Bronchial epithelial cell (primary cell): ENCODE measurements around the gene MRTFB. TPM values are rescaled to one million over a fixed set of nuclear protein-coding genes. Genes with fewer than 3 reads are reported as not detected.

Experiments
- DNase-seq: peaks from one replicate; pipeline ENCODE4 v3.0.0-alpha.2; 2010; ENCODE audit warnings: low read depth
- FAIRE-seq: peaks from 2 replicates; lab custom pipeline; 2011; peaks lifted over from hg19 to GRCh38; lab: Jason Lieb, UNC
- H3K27me3 ChIP-seq: 2 replicates; pipeline ENCODE4 v1.5.1; 2011; ENCODE audit warnings: low read length; ENCODE audit not compliant: control insufficient read depth, insufficient read depth
- H3K36me3 ChIP-seq: 2 replicates; pipeline ENCODE4 v1.5.1; 2011; ENCODE audit warnings: low read length; ENCODE audit not compliant: control insufficient read depth, insufficient read depth
- H3K4me3 ChIP-seq: 2 replicates; pipeline ENCODE4 v1.5.1; 2011; ENCODE audit warnings: mild to moderate bottlenecking, low read depth, low read length, control low read depth
- total RNA-seq: library from RNA; depleted of rRNA; stranded (reverse); fragments of >200 nt; gene quantifications from 2 replicates; pipeline ENCODE4 v1.2.1, GENCODE V29; 2014
- TF ChIP-seq, protein P1 (sequence below): IDR thresholded peaks from 2 replicates; pipeline ENCODE4 v1.5.1; 2011; ENCODE audit warnings: mild to moderate bottlenecking, moderate library complexity, low read length, control low read depth, inconsistent platforms; ENCODE audit not compliant: insufficient read depth, severe bottlenecking

Gene MRTFB
- total RNA-seq, 1 donor from 2014 or later = 6.8 TPM

GRCh38 chr16:14125000-14125681 lies 54.0 kb downstream of the MRTFB start:
- H3K27me3 ChIP-seq = no peaks in the 10 kb centered on the region
- FAIRE-seq = no peak
- TF ChIP-seq, protein P1, sequence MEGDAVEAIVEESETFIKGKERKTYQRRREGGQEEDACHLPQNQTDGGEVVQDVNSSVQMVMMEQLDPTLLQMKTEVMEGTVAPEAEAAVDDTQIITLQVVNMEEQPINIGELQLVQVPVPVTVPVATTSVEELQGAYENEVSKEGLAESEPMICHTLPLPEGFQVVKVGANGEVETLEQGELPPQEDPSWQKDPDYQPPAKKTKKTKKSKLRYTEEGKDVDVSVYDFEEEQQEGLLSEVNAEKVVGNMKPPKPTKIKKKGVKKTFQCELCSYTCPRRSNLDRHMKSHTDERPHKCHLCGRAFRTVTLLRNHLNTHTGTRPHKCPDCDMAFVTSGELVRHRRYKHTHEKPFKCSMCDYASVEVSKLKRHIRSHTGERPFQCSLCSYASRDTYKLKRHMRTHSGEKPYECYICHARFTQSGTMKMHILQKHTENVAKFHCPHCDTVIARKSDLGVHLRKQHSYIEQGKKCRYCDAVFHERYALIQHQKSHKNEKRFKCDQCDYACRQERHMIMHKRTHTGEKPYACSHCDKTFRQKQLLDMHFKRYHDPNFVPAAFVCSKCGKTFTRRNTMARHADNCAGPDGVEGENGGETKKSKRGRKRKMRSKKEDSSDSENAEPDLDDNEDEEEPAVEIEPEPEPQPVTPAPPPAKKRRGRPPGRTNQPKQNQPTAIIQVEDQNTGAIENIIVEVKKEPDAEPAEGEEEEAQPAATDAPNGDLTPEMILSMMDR = no peak

GRCh38 chr16:14125708-14126107 lies 54.6 kb downstream of the MRTFB start:
- TF ChIP-seq, protein P1 = no peak
- Histone ChIP-seq H3K36me3 (peaks cover 2% of the 10 kb centered on the region), H3K4me3 (no peak overlapping the region), H3K27me3 (no peaks in the 10 kb centered on the region)
- FAIRE-seq (no peak), DNase-seq (no peak)

More at GRCh38 chr16:14125000-14125681, 54.0 kb downstream of the MRTFB start:
- peaks cover 2% of the 10 kb centered on the region for H3K36me3 ChIP-seq
- DNase-seq = no peak
- no peak overlapping the region for H3K4me3 ChIP-seq

DNA sequence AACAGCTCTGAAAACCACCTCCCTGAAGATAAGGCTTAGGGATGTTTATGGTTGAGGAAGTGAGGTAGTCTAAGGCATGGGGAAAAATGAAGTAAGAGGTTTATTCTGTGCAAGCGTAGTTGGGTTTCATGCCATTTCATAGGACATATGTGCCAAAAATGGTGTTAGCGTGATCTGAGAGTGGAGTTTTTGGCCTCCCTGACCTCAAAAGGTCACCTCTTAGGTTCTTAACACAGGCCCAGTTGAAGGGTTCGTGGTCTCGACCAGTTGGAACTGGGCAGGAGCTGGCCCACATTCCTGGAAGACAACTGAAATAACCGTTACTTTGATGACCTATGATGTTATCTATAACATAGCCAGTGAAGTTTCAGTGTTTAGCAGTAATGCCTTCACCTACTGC lies 57.0 kb downstream of the MRTFB start:
- H3K36me3 ChIP-seq = peaks cover 2% of the 10 kb centered on the region
- TF ChIP-seq, protein P1 = no peak
- no peak overlapping the region for H3K4me3 ChIP-seq
- no peaks in the 10 kb centered on the region for H3K27me3 ChIP-seq
- FAIRE-seq = no peak
- no peak for DNase-seq

DNA sequence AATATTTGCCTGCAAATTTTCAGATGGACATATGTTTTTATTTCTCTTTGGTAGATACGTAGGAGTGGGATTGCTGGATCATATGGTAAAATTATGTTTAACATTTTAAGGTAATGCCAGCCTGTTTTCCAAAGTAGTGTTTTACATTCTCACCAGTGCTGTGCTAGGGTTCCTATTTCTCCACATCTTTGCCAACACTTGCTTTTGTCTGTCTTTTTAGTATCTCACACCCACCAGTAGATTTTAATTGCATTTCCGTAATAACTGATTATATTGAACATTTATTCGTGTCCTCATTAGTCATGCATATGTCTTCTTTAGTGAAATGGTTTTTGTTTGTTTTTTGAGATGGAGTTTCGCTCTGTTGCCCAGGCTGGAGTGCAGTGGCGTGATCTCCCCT lies 58.4 kb downstream of the MRTFB start:
- DNase-seq (no peak), FAIRE-seq (no peak)
- Histone ChIP-seq H3K27me3 (no peaks in the 10 kb centered on the region), H3K36me3 (peaks cover 4% of the 10 kb centered on the region), H3K4me3 (no peak overlapping the region)
- TF ChIP-seq, protein P1 = no peak

- Histone ChIP-seq H3K36me3 (peaks cover 4% of the 10 kb centered on the region), H3K4me3 (no peak overlapping the region), H3K27me3 (no peaks in the 10 kb centered on the region)
- TF ChIP-seq, protein P1 = no peak
- DNase-seq (no peak), FAIRE-seq (no peak)
These were observed 60.9 kb downstream of the MRTFB start for GRCh38 chr16:14131774-14132695.
